COLO668 (cell line): ENCODE data around the gene CEP170B.
"Not testable (repeated sequence)": the region's sequence is repeated elsewhere in the genome, so short reads cannot be mapped to it uniquely, and the experiment has no call there.

ENCODE experiments used
- DNase-seq: peaks from one replicate; lab custom pipeline; 2025; ENCODE audit not compliant: unreplicated experiment; lab: John Stamatoyannopoulos, UW

The CEP170B gene

GRCh38 chr14:104941508-104942365, 76.7 kb downstream of the CEP170B start:
- no peak for DNase-seq

- no peak for DNase-seq
Observed at GRCh38 chr14:104942586-104942985, 77.5 kb downstream of the CEP170B start.

- DNase-seq = not testable (repeated sequence)
Observed at GRCh38 chr14:104943216-104944015, 78.3 kb downstream of the CEP170B start.

- not testable (repeated sequence) for DNase-seq
Observed at GRCh38 chr14:104944016-104944308, 78.9 kb downstream of the CEP170B start.

- DNase-seq = not testable (repeated sequence)
Observed at GRCh38 chr14:104944436-104945205, 79.6 kb downstream of the CEP170B start.

- DNase-seq = not testable (repeated sequence)
Observed at GRCh38 chr14:104945266-104945665, 80.2 kb downstream of the CEP170B start.
